K562 (cell line): ENCODE data around the gene RDH16. TPM values are rescaled to one million over a fixed set of nuclear protein-coding genes. Genes with fewer than 3 reads are reported as not detected.

Experiments
- AFF1 ChIP-seq, 2 experiments: fragments of 450-650 bp; IDR thresholded peaks; 2 replicates each; pipeline ENCODE4 v1.6.1; 2018; ENCODE audit warnings: mild to moderate bottlenecking in 2 of 2, low read depth in 1 of 2; ENCODE audit not compliant: partially characterized antibody in 2 of 2
- AFF4 ChIP-seq: sonication (generic); formaldehyde crosslinking; IDR thresholded peaks from 2 replicates; pipeline ENCODE4 v1.8.0; 2023; ENCODE audit warnings: mild to moderate bottlenecking, missing genetic modification reagents
- SRSF9 ChIP-seq: fragments of 200-400 bp; formaldehyde crosslinking; IDR thresholded peaks from 2 replicates; pipeline ENCODE4 v1.6.1; 2017; ENCODE audit warnings: low read depth, low read length, borderline replicate concordance
- ZNF24 ChIP-seq: fragments of 450-650 bp; IDR thresholded peaks from 2 replicates; pipeline ENCODE4 v1.6.1; 2016
- polyA plus RNA-seq, 8 experiments: library from polyadenylated mRNA; depleted of rRNA in 4 of 8; stranded (reverse) in 5 of 8; unstranded in 3 of 8; fragments of >200 nt; fragmentation: Nextera tagmentation in 2 of 8; fragmentation: Illumina TruSeq in 1 of 8; extraction: Ambion mirVana in 2 of 8; extraction: Trizol in 1 of 8; gene quantifications; 2 replicates each; pipeline versions ENCODE4 v1.2.1 to v1.2.3, GENCODE V29; 2011 to 2014; ENCODE audit warnings: inconsistent platforms in 1 of 8, missing spikeins in 1 of 8
- total RNA-seq, 7 experiments: library from RNA; depleted of rRNA in 6 of 7; stranded (reverse); fragments of >200 nt in 6 of 7; fragmentation: Illumina TruSeq in 2 of 7; extraction: Trizol in 2 of 7; gene quantifications; 2 replicates each; pipeline versions ENCODE4 v1.2.1 to v1.2.3, GENCODE V29; 2011 to 2021; ENCODE audit warnings: low replicate concordance in 1 of 7

RDH16 gene
- total and polyA plus RNA-seq, 9 of the 15 experiments (the other 6 are each of a cell fraction or from before 2014, with no cell fraction given): 0.11 to 0.52 (median 0.22) TPM; not detected in 1

GRCh38 chr12:57001448-57001906, 44.1 kb upstream of the RDH16 start (continued):
- no peak for TF ChIP-seq SRSF9
- no peak for TF ChIP-seq AFF1 (IDR thresholded peaks at IDR 0.05; ENCODE audit: low read depth in 1 of 2, partially characterized antibody in 2 of 2)
- TF ChIP-seq AFF4 (CRISPR knock-in tag): no peak
- no peak for TF ChIP-seq ZNF24
